GM10266 (cell line): ENCODE measurements around the gene CHEK2.
"Not testable (repeated sequence)": the region's sequence is repeated elsewhere in the genome, so short reads cannot be mapped to it uniquely, and the experiment has no call there.

Experiments
- DNase-seq: peaks from one replicate; pipeline ENCODE4 v3.0.0; 2012; ENCODE audit errors: extremely low spot score
- TF ChIP-seq, protein P1 (sequence below): IDR thresholded peaks from 2 replicates; pipeline ENCODE4 v1.5.1; 2012; ENCODE audit warnings: mild to moderate bottlenecking, low read depth; ENCODE audit not compliant: control insufficient read depth, insufficient read depth; ENCODE audit errors: missing control alignments

CHEK2 gene

GRCh38 chr22:28741200-28741784, 328 bp downstream of the CHEK2 start:
- TF ChIP-seq, protein P1, sequence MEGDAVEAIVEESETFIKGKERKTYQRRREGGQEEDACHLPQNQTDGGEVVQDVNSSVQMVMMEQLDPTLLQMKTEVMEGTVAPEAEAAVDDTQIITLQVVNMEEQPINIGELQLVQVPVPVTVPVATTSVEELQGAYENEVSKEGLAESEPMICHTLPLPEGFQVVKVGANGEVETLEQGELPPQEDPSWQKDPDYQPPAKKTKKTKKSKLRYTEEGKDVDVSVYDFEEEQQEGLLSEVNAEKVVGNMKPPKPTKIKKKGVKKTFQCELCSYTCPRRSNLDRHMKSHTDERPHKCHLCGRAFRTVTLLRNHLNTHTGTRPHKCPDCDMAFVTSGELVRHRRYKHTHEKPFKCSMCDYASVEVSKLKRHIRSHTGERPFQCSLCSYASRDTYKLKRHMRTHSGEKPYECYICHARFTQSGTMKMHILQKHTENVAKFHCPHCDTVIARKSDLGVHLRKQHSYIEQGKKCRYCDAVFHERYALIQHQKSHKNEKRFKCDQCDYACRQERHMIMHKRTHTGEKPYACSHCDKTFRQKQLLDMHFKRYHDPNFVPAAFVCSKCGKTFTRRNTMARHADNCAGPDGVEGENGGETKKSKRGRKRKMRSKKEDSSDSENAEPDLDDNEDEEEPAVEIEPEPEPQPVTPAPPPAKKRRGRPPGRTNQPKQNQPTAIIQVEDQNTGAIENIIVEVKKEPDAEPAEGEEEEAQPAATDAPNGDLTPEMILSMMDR, result no peak
- no peak for DNase-seq

- not testable (repeated sequence) for DNase-seq
Observed at GRCh38 chr22:28738876-28739275, 2.7 kb downstream of the CHEK2 start.

DNA sequence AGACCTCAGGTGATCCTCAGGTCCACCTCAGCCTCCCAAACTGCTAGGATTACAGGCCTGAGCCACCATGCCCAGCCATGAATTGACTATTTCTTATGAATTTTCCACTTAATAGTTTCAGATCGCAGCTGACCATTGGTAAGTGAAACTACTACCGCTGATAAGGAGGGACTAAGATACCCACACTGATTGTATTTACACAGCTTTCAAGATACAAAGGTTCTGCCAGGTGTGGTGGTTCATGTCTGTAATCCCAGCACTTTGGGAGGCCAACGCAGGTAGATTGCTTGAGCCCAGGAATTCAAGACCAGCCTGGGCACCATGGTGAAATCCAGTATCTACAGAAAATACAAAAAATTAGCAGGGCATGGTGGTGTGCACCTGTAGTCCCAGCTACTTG, 3.9 kb downstream of the CHEK2 start:
- DNase-seq, result no peak
- TF ChIP-seq, protein P1, result no peak

- TF ChIP-seq, protein P1, result no peak
- no peak for DNase-seq
Observed at GRCh38 chr22:28736301-28737155, 5.1 kb downstream of the CHEK2 start.

- DNase-seq, result no peak
- TF ChIP-seq, protein P1, result no peak
Observed at GRCh38 chr22:28734393-28734792, 7.2 kb downstream of the CHEK2 start.

- TF ChIP-seq, protein P1, result no peak
- DNase-seq, result no peak
Observed at GRCh38 chr22:28730179-28730578, 11.4 kb downstream of the CHEK2 start.

DNA sequence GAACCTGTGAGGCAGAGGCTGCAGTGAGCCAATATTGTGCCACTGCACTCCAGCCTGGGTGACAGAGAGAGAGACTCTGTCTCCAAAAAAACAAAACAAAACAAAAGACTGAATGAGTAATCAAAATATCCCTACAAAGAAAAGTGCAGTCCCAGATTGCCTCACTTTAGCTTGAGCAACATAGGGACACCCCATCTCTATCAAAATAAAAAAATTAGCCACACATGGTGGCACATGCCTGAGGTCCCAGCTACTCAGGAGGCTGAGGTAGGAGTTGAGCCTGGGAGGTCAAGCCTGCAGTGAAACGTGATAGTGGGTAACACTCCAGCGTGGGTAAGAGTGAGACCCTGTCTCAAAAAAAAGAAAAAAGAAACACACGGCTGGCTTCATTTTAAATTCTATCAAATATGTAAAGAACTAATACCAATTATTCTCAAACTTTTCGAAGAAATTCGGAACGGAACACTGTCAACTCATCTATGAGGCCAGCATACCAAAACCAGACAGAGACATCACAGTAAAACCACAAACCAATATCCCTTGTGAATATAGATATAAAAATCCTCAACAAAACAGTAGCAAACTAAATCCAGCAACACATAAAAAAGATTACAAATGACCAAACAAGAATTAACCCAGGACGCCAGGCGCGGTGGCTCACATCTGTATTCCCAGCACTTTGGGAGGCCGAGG, 12.9 kb downstream of the CHEK2 start:
- TF ChIP-seq, protein P1, result no peak
- DNase-seq, result no peak
